ENCODE data around the gene BCL6B. TPM values are rescaled to one million over a fixed set of nuclear protein-coding genes. Genes with fewer than 3 reads are reported as not detected.

BCL6B gene
- total RNA-seq, 4 donors from 2014 or later, result 9.7 to 32.8 (median 22.7) TPM

DNA sequence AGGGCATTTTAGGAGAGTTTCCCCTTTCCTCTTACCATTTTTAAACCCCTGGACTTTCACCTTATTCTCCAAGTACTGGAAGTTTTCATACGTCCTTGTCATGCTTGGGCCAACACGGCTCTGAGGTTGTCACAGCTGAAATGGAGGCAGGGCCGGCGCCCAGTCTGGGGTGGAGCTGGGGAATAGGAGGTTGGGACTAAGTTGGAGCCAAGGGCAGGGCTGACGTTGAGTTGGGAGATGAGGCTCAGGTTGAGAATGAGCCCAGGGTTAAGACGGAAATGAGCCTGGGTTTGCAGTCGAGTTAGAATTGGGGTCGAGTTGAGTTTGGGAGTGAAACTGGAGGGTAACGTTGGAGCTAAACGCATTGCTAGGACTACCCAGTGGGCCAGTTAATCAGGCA lies 55.9 kb downstream of the BCL6B start:
- no peaks in the 10 kb centered on the region for H3K9me3 ChIP-seq
- DNase-seq, result no peak
- intact Hi-C loops (cut with DNase I; ENCODE audit: low total_unique reads), result no loop called here
- H3K27me3 ChIP-seq, result no peaks in the 10 kb centered on the region
- no peak overlapping the region for H3K4me3 ChIP-seq
- TF ChIP-seq POLR2A (IDR thresholded peaks at IDR 0.05), result no peak
- TF ChIP-seq, protein P1, sequence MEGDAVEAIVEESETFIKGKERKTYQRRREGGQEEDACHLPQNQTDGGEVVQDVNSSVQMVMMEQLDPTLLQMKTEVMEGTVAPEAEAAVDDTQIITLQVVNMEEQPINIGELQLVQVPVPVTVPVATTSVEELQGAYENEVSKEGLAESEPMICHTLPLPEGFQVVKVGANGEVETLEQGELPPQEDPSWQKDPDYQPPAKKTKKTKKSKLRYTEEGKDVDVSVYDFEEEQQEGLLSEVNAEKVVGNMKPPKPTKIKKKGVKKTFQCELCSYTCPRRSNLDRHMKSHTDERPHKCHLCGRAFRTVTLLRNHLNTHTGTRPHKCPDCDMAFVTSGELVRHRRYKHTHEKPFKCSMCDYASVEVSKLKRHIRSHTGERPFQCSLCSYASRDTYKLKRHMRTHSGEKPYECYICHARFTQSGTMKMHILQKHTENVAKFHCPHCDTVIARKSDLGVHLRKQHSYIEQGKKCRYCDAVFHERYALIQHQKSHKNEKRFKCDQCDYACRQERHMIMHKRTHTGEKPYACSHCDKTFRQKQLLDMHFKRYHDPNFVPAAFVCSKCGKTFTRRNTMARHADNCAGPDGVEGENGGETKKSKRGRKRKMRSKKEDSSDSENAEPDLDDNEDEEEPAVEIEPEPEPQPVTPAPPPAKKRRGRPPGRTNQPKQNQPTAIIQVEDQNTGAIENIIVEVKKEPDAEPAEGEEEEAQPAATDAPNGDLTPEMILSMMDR (IDR thresholded peaks at IDR 0.05), result no peak
- H3K36me3 ChIP-seq, result no peaks in the 10 kb centered on the region
- no peak overlapping the region for H3K27ac ChIP-seq
- no peaks in the 10 kb centered on the region for H3K4me1 ChIP-seq

MicroRNA genes within 50 kb of the gene (microRNA counts, 767-probe panel; counts per million panel counts)
- microRNA hsa-miR-195-5p (7,101 to 8,619 counts per million in 2 donors), microRNA hsa-miR-497-5p (5,525 to 6,294 counts per million in 2 donors)

Small RNA genes within 50 kb of the gene (small RNA-seq; reads per million reads assigned to genes)
- gene AC120057.1, result not detected

Other genes with a start within 250 kb of the BCL6B start
- gene FBXO39, start 246.8 kb upstream of the BCL6B start, total RNA-seq, result 1 to 10 TPM in 2 of 4 donors, under 1 TPM in 1, not detected in 1; 0.76 to 4.7 (median 2.0) TPM
- 1 to 10 TPM in 1 of 4 donors, under 1 TPM in 1, not detected in 2; 0.12 to 2.4 TPM for gene TEKT1, start 191.3 kb upstream of the BCL6B start, total RNA-seq
- under 1 TPM in 2 of 4 donors, not detected in 2; 0.14 to 0.34 TPM for gene ALOX12, start 27.0 kb upstream of the BCL6B start, total RNA-seq
- 100 to 1,000 TPM in 2 of 4 donors, 10 to 100 TPM in 2; 30.8 to 153 (median 101) TPM for gene RNASEK, start 10.4 kb upstream of the BCL6B start, total RNA-seq
- gene SLC16A13, start 13.0 kb downstream of the BCL6B start, total RNA-seq, result 1 to 10 TPM in 1 of 4 donors, under 1 TPM in 1, not detected in 2; 0.51 to 3.4 TPM
- gene SLC16A11, start 21.0 kb downstream of the BCL6B start, total RNA-seq, result 1 to 10 TPM in 1 of 4 donors, under 1 TPM in 3; 0.14 to 10.0 (median 0.85) TPM
- 1 to 10 TPM in 2 of 4 donors, not detected in 2; 1.5 to 3.5 TPM for gene CLEC10A, start 57.2 kb downstream of the BCL6B start, total RNA-seq
- not detected for gene ASGR2, start 91.8 kb downstream of the BCL6B start, total RNA-seq
- 1 to 10 TPM in 2 of 4 donors, under 1 TPM in 1, not detected in 1; 0.77 to 3.2 (median 1.8) TPM for gene ASGR1, start 156.3 kb downstream of the BCL6B start, total RNA-seq
- 10 to 100 TPM; 22.8 to 64.0 (median 48.4) TPM for gene DLG4, start 196.8 kb downstream of the BCL6B start, total RNA-seq
- gene ACADVL, start 196.9 kb downstream of the BCL6B start, total RNA-seq, result 100 to 1,000 TPM; 167 to 800 (median 399) TPM
- gene DVL2, start 211.5 kb downstream of the BCL6B start, total RNA-seq, result 10 to 100 TPM in 3 of 4 donors, 1 to 10 TPM in 1; 5.1 to 83.2 (median 53.5) TPM
- 10 to 100 TPM in 3 of 4 donors, 1 to 10 TPM in 1; 9.7 to 68.1 (median 29.7) TPM for gene PHF23, start 216.4 kb downstream of the BCL6B start, total RNA-seq
- 100 to 1,000 TPM; 220 to 467 (median 366) TPM for gene GABARAP, start 219.4 kb downstream of the BCL6B start, total RNA-seq
- 100 to 1,000 TPM in 1 of 4 donors, 10 to 100 TPM in 3; 13.8 to 115 (median 37.2) TPM for gene CTDNEP1, start 228.7 kb downstream of the BCL6B start, total RNA-seq
- gene ELP5, start 229.2 kb downstream of the BCL6B start, total RNA-seq, result 10 to 100 TPM; 41.9 to 65.6 (median 51.3) TPM
- 10 to 100 TPM in 1 of 4 donors, under 1 TPM in 3; 0.29 to 24.4 (median 0.68) TPM for gene CLDN7, start 239.4 kb downstream of the BCL6B start, total RNA-seq

Measured in uterus (tissue), 4 donors.